K562 (cell line): Measurements from ENCODE around the gene ARHGDIA. TPM values are rescaled to one million over a fixed set of nuclear protein-coding genes. Genes with fewer than 3 reads are reported as not detected.

Experiments
- CBX3 ChIP-seq, 2 experiments: IDR thresholded peaks; 1 replicate in 1 of 2; 2 replicates in 1 of 2; pipeline ENCODE4 v1.6.1; 2012; ENCODE audit warnings: inconsistent platforms in 2 of 2, low read length in 2 of 2, borderline replicate concordance in 1 of 2, control low read depth in 1 of 2
- ETV1 ChIP-seq: fragments of 450-650 bp; conservative IDR thresholded peaks from 2 replicates; pipeline ENCODE4 v1.6.1; 2016; ENCODE audit warnings: missing genetic modification characterization, control low read depth, low read depth, missing compliant biosample characterization
- HDAC6 ChIP-seq: IDR thresholded peaks from 2 replicates; pipeline ENCODE4 v1.6.1; 2012; ENCODE audit warnings: low read depth, mild to moderate bottlenecking, control low read depth, inconsistent platforms, low read length, moderate library complexity
- HNRNPK ChIP-seq: fragments of 200-400 bp; formaldehyde crosslinking; IDR thresholded peaks from one replicate; pipeline ENCODE4 v1.6.1; 2018; ENCODE audit warnings: mild to moderate bottlenecking, low read depth, low read length; ENCODE audit not compliant: poor library complexity, severe bottlenecking
- MEF2D ChIP-seq: conservative IDR thresholded peaks from 2 replicates; pipeline ENCODE4 v1.6.1; 2016; ENCODE audit warnings: low read depth, missing genetic modification characterization, missing compliant biosample characterization
- NR2C2 ChIP-seq, 2 experiments: fragments of 200-800 bp in 1 of 2; sonication (Bioruptor generic) in 1 of 2; sonication (generic) in 1 of 2; formaldehyde crosslinking in 1 of 2; IDR thresholded peaks; 2 replicates each; pipeline versions ENCODE4 v1.6.1 to v1.8.0; 2016 to 2022; ENCODE audit warnings: mild to moderate bottlenecking in 1 of 2, missing compliant biosample characterization in 1 of 2, missing genetic modification characterization in 1 of 2, missing genetic modification reagents in 1 of 2
- RBM14 ChIP-seq: fragments of 200-400 bp; formaldehyde crosslinking; IDR thresholded peaks from 2 replicates; pipeline ENCODE4 v1.6.1; 2018; ENCODE audit warnings: low read depth, mild to moderate bottlenecking, low read length, moderate library complexity, borderline replicate concordance; ENCODE audit not compliant: insufficient read depth
- TRIM28 ChIP-seq: fragments of 450-650 bp; IDR thresholded peaks from 2 replicates; pipeline ENCODE4 v1.6.1; 2017
- ZBTB7A ChIP-seq: IDR thresholded peaks from 2 replicates; pipeline ENCODE4 v1.6.1; 2011; ENCODE audit warnings: low read depth, mild to moderate bottlenecking, low read length, moderate library complexity, borderline replicate concordance; ENCODE audit not compliant: control insufficient read depth
- ZNF354B ChIP-seq: fragments of 250-450 bp; sonication (Bioruptor Pico); IDR thresholded peaks from 2 replicates; pipeline ENCODE4 v1.4.0; 2020
- ZNF384 ChIP-seq: IDR thresholded peaks from 2 replicates; pipeline ENCODE4 v1.6.1; 2012; ENCODE audit warnings: low read depth, low read length, improper control_type of control experiment
- polyA plus RNA-seq, 8 experiments: library from polyadenylated mRNA; depleted of rRNA in 4 of 8; stranded (reverse) in 5 of 8; unstranded in 3 of 8; fragments of >200 nt; fragmentation: Nextera tagmentation in 2 of 8; fragmentation: Illumina TruSeq in 1 of 8; extraction: Ambion mirVana in 2 of 8; extraction: Trizol in 1 of 8; gene quantifications; 2 replicates each; pipeline versions ENCODE4 v1.2.1 to v1.2.3, GENCODE V29; 2011 to 2014; ENCODE audit warnings: inconsistent platforms in 1 of 8, missing spikeins in 1 of 8
- total RNA-seq, 7 experiments: library from RNA; depleted of rRNA in 6 of 7; stranded (reverse); fragments of >200 nt in 6 of 7; fragmentation: Illumina TruSeq in 2 of 7; extraction: Trizol in 2 of 7; gene quantifications; 2 replicates each; pipeline versions ENCODE4 v1.2.1 to v1.2.3, GENCODE V29; 2011 to 2021; ENCODE audit warnings: low replicate concordance in 1 of 7
- TF ChIP-seq, protein P1 (sequence below): fragments of 250-450 bp; sonication (Bioruptor Pico); IDR thresholded peaks from 2 replicates; pipeline ENCODE4 v1.5.0; 2022; ENCODE audit warnings: mild to moderate bottlenecking
- TF ChIP-seq, protein P2 (sequence below): fragments of 250-450 bp; sonication (Bioruptor Pico); IDR thresholded peaks from 2 replicates; pipeline ENCODE4 v1.4.0; 2020; ENCODE audit warnings: mild to moderate bottlenecking, moderate library complexity
- TF ChIP-seq, protein P3 (sequence below): fragments of 250-450 bp; sonication (Bioruptor Pico); IDR thresholded peaks from 2 replicates; pipeline ENCODE4 v1.5.0; 2021
- TF ChIP-seq, protein P4 (sequence below): sonication (generic); formaldehyde crosslinking; IDR thresholded peaks from 2 replicates; pipeline ENCODE4 v1.8.0; 2022; ENCODE audit warnings: missing genetic modification reagents, mild to moderate bottlenecking, moderate library complexity, borderline replicate concordance
- TF ChIP-seq, protein P5 (sequence below): fragments of 450-650 bp; IDR thresholded peaks from 2 replicates; pipeline ENCODE4 v1.6.1; 2017; ENCODE audit warnings: antibody characterized with exemption, mild to moderate bottlenecking

ARHGDIA gene
- total and polyA plus RNA-seq, 9 of the 15 experiments (the other 6 are each of a cell fraction or from before 2014, with no cell fraction given): 9.6 to 340 (median 97.6) TPM

DNA sequence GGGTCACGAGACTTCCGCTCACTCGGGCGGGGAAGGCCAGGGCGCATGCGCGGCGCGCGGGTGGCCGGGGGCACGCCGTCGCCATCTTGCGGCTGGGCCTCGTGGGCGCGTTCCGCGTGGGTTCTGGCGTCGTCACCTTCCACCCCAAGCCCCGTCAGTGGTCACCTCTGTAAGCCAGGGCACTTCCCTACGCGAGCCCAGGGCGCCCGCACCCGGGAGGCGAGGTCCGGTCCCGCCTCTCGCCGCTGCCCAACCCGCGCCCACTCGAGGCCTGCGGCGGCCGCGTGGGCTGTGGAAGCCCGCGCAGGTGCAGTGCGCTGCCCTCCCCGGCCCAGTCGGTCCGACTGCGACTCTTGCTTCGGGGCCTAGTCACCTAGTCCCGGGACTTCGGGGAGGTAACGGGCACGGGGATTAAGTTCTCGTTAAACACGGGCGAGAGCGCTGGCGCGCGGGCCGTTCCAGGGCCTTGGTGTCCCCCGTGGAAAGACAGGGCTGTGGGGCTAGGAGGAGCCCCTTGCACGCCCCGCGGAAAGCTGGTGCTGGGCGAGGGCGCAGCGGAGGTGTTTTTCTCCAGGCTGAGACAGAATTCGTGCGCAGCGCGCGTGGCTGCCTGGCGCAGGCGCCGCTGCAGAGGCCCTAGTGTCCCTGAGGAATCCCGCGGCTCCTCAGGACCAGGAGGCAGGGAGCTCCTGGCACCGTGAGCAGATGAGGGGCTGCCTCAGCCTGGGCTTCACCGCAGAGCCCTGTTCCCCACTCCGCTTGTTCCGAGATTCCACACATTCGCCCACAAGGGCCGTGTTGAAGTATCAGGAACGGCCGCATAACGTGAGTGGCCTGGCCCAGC, 472 bp upstream of the ARHGDIA start (continued):
- peak; percentile 71; the same call in 1 of the 2 replicates for TF ChIP-seq NR2C2 (CRISPR knock-in tag; IDR thresholded peaks at IDR 0.05)
- peak; percentile 94 for TF ChIP-seq NR2C2 (tag; IDR thresholded peaks at IDR 0.05)
- TF ChIP-seq TRIM28: no peak
- TF ChIP-seq ETV1 (tag): peak; percentile 91
- peak; percentile 99 for TF ChIP-seq RBM14
- peak; percentile 13; the same call in 1 of the 2 replicates for TF ChIP-seq ZBTB7A
- TF ChIP-seq, protein P1, sequence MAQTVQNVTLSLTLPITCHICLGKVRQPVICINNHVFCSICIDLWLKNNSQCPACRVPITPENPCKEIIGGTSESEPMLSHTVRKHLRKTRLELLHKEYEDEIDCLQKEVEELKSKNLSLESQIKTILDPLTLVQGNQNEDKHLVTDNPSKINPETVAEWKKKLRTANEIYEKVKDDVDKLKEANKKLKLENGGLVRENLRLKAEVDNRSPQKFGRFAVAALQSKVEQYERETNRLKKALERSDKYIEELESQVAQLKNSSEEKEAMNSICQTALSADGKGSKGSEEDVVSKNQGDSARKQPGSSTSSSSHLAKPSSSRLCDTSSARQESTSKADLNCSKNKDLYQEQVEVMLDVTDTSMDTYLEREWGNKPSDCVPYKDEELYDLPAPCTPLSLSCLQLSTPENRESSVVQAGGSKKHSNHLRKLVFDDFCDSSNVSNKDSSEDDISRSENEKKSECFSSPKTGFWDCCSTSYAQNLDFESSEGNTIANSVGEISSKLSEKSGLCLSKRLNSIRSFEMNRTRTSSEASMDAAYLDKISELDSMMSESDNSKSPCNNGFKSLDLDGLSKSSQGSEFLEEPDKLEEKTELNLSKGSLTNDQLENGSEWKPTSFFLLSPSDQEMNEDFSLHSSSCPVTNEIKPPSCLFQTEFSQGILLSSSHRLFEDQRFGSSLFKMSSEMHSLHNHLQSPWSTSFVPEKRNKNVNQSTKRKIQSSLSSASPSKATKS: no peak
- no peak for TF ChIP-seq ZNF354B (CRISPR knock-in tag)
- no peak for TF ChIP-seq HNRNPK
- TF ChIP-seq, protein P2, sequence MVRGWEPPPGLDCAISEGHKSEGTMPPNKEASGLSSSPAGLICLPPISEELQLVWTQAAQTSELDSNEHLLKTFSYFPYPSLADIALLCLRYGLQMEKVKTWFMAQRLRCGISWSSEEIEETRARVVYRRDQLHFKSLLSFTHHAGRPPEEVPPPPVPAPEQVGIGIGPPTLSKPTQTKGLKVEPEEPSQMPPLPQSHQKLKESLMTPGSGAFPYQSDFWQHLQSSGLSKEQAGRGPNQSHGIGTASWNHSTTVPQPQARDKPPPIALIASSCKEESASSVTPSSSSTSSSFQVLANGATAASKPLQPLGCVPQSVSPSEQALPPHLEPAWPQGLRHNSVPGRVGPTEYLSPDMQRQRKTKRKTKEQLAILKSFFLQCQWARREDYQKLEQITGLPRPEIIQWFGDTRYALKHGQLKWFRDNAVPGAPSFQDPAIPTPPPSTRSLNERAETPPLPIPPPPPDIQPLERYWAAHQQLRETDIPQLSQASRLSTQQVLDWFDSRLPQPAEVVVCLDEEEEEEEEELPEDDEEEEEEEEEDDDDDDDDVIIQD (CRISPR knock-in tag): no peak
- TF ChIP-seq MEF2D (tag): no peak
- TF ChIP-seq, protein P3, sequence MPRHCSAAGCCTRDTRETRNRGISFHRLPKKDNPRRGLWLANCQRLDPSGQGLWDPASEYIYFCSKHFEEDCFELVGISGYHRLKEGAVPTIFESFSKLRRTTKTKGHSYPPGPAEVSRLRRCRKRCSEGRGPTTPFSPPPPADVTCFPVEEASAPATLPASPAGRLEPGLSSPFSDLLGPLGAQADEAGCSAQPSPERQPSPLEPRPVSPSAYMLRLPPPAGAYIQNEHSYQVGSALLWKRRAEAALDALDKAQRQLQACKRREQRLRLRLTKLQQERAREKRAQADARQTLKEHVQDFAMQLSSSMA (CRISPR knock-in tag): 0 out of 2 replicates have a peak, but pooled peaks have one; percentile 27
- TF ChIP-seq HDAC6: no peak
- no peak for TF ChIP-seq ZNF384
- no peak for TF ChIP-seq CBX3 (IDR thresholded peaks at IDR 0.05; ENCODE audit: borderline replicate concordance in 1 of 2, low read length in 2 of 2)
- TF ChIP-seq, protein P4, sequence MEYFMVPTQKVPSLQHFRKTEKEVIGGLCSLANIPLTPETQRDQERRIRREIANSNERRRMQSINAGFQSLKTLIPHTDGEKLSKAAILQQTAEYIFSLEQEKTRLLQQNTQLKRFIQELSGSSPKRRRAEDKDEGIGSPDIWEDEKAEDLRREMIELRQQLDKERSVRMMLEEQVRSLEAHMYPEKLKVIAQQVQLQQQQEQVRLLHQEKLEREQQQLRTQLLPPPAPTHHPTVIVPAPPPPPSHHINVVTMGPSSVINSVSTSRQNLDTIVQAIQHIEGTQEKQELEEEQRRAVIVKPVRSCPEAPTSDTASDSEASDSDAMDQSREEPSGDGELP (CRISPR knock-in tag): peak; percentile 63; the same call in 1 of the 2 replicates
- TF ChIP-seq, protein P5, sequence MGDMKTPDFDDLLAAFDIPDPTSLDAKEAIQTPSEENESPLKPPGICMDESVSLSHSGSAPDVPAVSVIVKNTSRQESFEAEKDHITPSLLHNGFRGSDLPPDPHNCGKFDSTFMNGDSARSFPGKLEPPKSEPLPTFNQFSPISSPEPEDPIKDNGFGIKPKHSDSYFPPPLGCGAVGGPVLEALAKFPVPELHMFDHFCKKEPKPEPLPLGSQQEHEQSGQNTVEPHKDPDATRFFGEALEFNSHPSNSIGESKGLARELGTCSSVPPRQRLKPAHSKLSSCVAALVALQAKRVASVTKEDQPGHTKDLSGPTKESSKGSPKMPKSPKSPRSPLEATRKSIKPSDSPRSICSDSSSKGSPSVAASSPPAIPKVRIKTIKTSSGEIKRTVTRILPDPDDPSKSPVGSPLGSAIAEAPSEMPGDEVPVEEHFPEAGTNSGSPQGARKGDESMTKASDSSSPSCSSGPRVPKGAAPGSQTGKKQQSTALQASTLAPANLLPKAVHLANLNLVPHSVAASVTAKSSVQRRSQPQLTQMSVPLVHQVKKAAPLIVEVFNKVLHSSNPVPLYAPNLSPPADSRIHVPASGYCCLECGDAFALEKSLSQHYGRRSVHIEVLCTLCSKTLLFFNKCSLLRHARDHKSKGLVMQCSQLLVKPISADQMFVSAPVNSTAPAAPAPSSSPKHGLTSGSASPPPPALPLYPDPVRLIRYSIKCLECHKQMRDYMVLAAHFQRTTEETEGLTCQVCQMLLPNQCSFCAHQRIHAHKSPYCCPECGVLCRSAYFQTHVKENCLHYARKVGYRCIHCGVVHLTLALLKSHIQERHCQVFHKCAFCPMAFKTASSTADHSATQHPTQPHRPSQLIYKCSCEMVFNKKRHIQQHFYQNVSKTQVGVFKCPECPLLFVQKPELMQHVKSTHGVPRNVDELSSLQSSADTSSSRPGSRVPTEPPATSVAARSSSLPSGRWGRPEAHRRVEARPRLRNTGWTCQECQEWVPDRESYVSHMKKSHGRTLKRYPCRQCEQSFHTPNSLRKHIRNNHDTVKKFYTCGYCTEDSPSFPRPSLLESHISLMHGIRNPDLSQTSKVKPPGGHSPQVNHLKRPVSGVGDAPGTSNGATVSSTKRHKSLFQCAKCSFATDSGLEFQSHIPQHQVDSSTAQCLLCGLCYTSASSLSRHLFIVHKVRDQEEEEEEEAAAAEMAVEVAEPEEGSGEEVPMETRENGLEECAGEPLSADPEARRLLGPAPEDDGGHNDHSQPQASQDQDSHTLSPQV: peak; percentile 96
